ENCODE results near the gene TULP1.

Gene TULP1

GRCh38 chr6:35477028-35477427 is 35.7 kb downstream of the TULP1 start:
- Histone ChIP-seq H2BK15ac (ENCODE audit: low read depth, poor library complexity, severe bottlenecking) (no peak overlapping the region), H2BK12ac (ENCODE audit: low read length in 2 of 2) (no peak overlapping the region), H2AK5ac (ENCODE audit: low read length, severe bottlenecking) (no peak overlapping the region), H3K4me3 (ENCODE audit: insufficient read depth in 1 of 2, low read depth in 1 of 2, low read length in 2 of 2) (no peak overlapping the region), H3K4me1 (ENCODE audit: control insufficient read depth, insufficient read depth, low read depth, low read length) (peaks cover 9% of the 10 kb centered on the region), H3K4ac (ENCODE audit: low read depth in 1 of 2, low read length in 2 of 2) (no peak overlapping the region), H3K27me3 (ENCODE audit: control insufficient read depth in 1 of 2, insufficient read depth in 1 of 2, low read length in 2 of 2) (no peaks in the 10 kb centered on the region), H3K4me2 (ENCODE audit: low read length, poor library complexity, severe bottlenecking) (no peak overlapping the region), H3K9me3 (ENCODE audit: control insufficient read depth, low read length) (no peaks in the 10 kb centered on the region), H4K91ac (ENCODE audit: low read length) (no peak overlapping the region), H2BK5ac (ENCODE audit: low read depth, low read length, poor library complexity, severe bottlenecking) (no peak overlapping the region), H3K27ac (ENCODE audit: low read length, poor library complexity, severe bottlenecking) (no peak overlapping the region), H3K23ac (ENCODE audit: low read length in 2 of 2) (no peak overlapping the region), H4K8ac (ENCODE audit: low read length) (no peak overlapping the region), H2BK120ac (ENCODE audit: low read depth, low read length) (no peak overlapping the region), H3K18ac (ENCODE audit: low read depth in 1 of 2, low read length in 2 of 2) (no peak overlapping the region), H3K9ac (ENCODE audit: low read length) (no peak overlapping the region), H3K36me3 (ENCODE audit: control insufficient read depth in 1 of 2, insufficient read depth in 2 of 2, low read depth in 1 of 2, low read length in 2 of 2) (peaks cover 82 to 85% of the 10 kb centered on the region in 2 experiments), H2AFZ (ENCODE audit: low read depth, low read length) (no peak overlapping the region), H3K79me1 (replicated peaks; ENCODE audit: low read length, poor library complexity, severe bottlenecking) (peaks cover 25% of the 10 kb centered on the region), H3K14ac (ENCODE audit: low read length in 2 of 2) (no peak overlapping the region)
- no peak for DNase-seq
- 87% methylated on average over 7 of the region's 8 CpGs for WGBS

GRCh38 chr6:35476004-35476403 is 36.7 kb downstream of the TULP1 start:
- H3K27ac ChIP-seq (ENCODE audit: low read length, poor library complexity, severe bottlenecking) = no peak overlapping the region

GRCh38 chr6:35475573-35475972 is 37.1 kb downstream of the TULP1 start:
- Histone ChIP-seq H2BK120ac (ENCODE audit: low read depth, low read length) (no peak overlapping the region), H3K4me3 (ENCODE audit: insufficient read depth in 1 of 2, low read depth in 1 of 2, low read length in 2 of 2) (no peak overlapping the region), H3K23ac (ENCODE audit: low read length in 2 of 2) (no peak overlapping the region), H3K79me1 (replicated peaks; ENCODE audit: low read length, poor library complexity, severe bottlenecking) (peaks cover 17% of the 10 kb centered on the region), H3K27ac (ENCODE audit: low read length, poor library complexity, severe bottlenecking) (no peak overlapping the region), H2BK12ac (ENCODE audit: low read length in 2 of 2) (no peak overlapping the region), H2BK15ac (ENCODE audit: low read depth, poor library complexity, severe bottlenecking) (no peak overlapping the region), H3K4ac (ENCODE audit: low read depth in 1 of 2, low read length in 2 of 2) (no peak overlapping the region), H3K9ac (ENCODE audit: low read length) (no peak overlapping the region), H2BK5ac (ENCODE audit: low read depth, low read length, poor library complexity, severe bottlenecking) (no peak overlapping the region), H3K27me3 (ENCODE audit: control insufficient read depth in 1 of 2, insufficient read depth in 1 of 2, low read length in 2 of 2) (no peaks in the 10 kb centered on the region), H3K9me3 (ENCODE audit: control insufficient read depth, low read length) (no peaks in the 10 kb centered on the region), H3K4me1 (ENCODE audit: control insufficient read depth, insufficient read depth, low read depth, low read length) (peaks cover 16% of the 10 kb centered on the region), H3K14ac (ENCODE audit: low read length in 2 of 2) (no peak overlapping the region), H3K4me2 (ENCODE audit: low read length, poor library complexity, severe bottlenecking) (no peak overlapping the region), H2AFZ (ENCODE audit: low read depth, low read length) (no peak overlapping the region), H4K91ac (ENCODE audit: low read length) (no peak overlapping the region), H3K36me3 (ENCODE audit: control insufficient read depth in 1 of 2, insufficient read depth in 2 of 2, low read depth in 1 of 2, low read length in 2 of 2) (peaks cover 80 to 85% of the 10 kb centered on the region in 2 experiments), H2AK5ac (ENCODE audit: low read length, severe bottlenecking) (no peak overlapping the region), H3K18ac (ENCODE audit: low read depth in 1 of 2, low read length in 2 of 2) (no peak overlapping the region), H4K8ac (ENCODE audit: low read length) (no peak overlapping the region)
- no peak for DNase-seq
- 91% methylated on average over 4 of the region's 4 CpGs for WGBS

More at GRCh38 chr6:35476004-35476403, 36.7 kb downstream of the TULP1 start:
- Histone ChIP-seq H3K23ac (ENCODE audit: low read length in 2 of 2) (no peak overlapping the region), H3K4me3 (ENCODE audit: insufficient read depth in 1 of 2, low read depth in 1 of 2, low read length in 2 of 2) (no peak overlapping the region), H2BK12ac (ENCODE audit: low read length in 2 of 2) (no peak overlapping the region), H3K79me1 (replicated peaks; ENCODE audit: low read length, poor library complexity, severe bottlenecking) (peaks cover 20% of the 10 kb centered on the region), H2AFZ (ENCODE audit: low read depth, low read length) (no peak overlapping the region), H2BK5ac (ENCODE audit: low read depth, low read length, poor library complexity, severe bottlenecking) (no peak overlapping the region), H3K4me2 (ENCODE audit: low read length, poor library complexity, severe bottlenecking) (no peak overlapping the region), H3K36me3 (ENCODE audit: control insufficient read depth in 1 of 2, insufficient read depth in 2 of 2, low read depth in 1 of 2, low read length in 2 of 2) (peaks cover 82 to 85% of the 10 kb centered on the region in 2 experiments), H2AK5ac (ENCODE audit: low read length, severe bottlenecking) (no peak overlapping the region), H2BK120ac (ENCODE audit: low read depth, low read length) (no peak overlapping the region), H3K9me3 (ENCODE audit: control insufficient read depth, low read length) (no peaks in the 10 kb centered on the region), H3K27me3 (ENCODE audit: control insufficient read depth in 1 of 2, insufficient read depth in 1 of 2, low read length in 2 of 2) (no peaks in the 10 kb centered on the region), H3K4me1 (ENCODE audit: control insufficient read depth, insufficient read depth, low read depth, low read length) (peaks cover 14% of the 10 kb centered on the region), H4K91ac (ENCODE audit: low read length) (no peak overlapping the region), H3K18ac (ENCODE audit: low read depth in 1 of 2, low read length in 2 of 2) (no peak overlapping the region), H3K14ac (ENCODE audit: low read length in 2 of 2) (no peak overlapping the region), H2BK15ac (ENCODE audit: low read depth, poor library complexity, severe bottlenecking) (no peak overlapping the region), H3K4ac (ENCODE audit: low read depth in 1 of 2, low read length in 2 of 2) (no peak overlapping the region), H3K9ac (ENCODE audit: low read length) (no peak overlapping the region), H4K8ac (ENCODE audit: low read length) (no peak overlapping the region)
- DNase-seq = no peak
- 94% methylated on average over 14 of the region's 14 CpGs for WGBS

- H3K4me3 ChIP-seq (ENCODE audit: insufficient read depth in 1 of 2, low read depth in 1 of 2, low read length in 2 of 2) = no peak overlapping the region
- no peak overlapping the region for H2AFZ ChIP-seq (ENCODE audit: low read depth, low read length)
- WGBS = 94% methylated on average over 20 of the region's 20 CpGs
- no peak for DNase-seq
- no peak overlapping the region for H3K14ac ChIP-seq (ENCODE audit: low read length in 2 of 2)
- H3K9me3 ChIP-seq (ENCODE audit: control insufficient read depth, low read length) = no peaks in the 10 kb centered on the region
- H3K4ac ChIP-seq (ENCODE audit: low read depth in 1 of 2, low read length in 2 of 2) = no peak overlapping the region
- no peaks in the 10 kb centered on the region for H3K27me3 ChIP-seq (ENCODE audit: control insufficient read depth in 1 of 2, insufficient read depth in 1 of 2, low read length in 2 of 2)
- no peak overlapping the region for H3K27ac ChIP-seq (ENCODE audit: low read length, poor library complexity, severe bottlenecking)
- H2BK5ac ChIP-seq (ENCODE audit: low read depth, low read length, poor library complexity, severe bottlenecking) = no peak overlapping the region
- H2BK120ac ChIP-seq (ENCODE audit: low read depth, low read length) = no peak overlapping the region
- H3K36me3 ChIP-seq (ENCODE audit: control insufficient read depth in 1 of 2, insufficient read depth in 2 of 2, low read depth in 1 of 2, low read length in 2 of 2) = peaks cover 80 to 85% of the 10 kb centered on the region in 2 experiments
- no peak overlapping the region for H2BK12ac ChIP-seq (ENCODE audit: low read length in 2 of 2)
- no peak overlapping the region for H3K18ac ChIP-seq (ENCODE audit: low read depth in 1 of 2, low read length in 2 of 2)
- H2BK15ac ChIP-seq (ENCODE audit: low read depth, poor library complexity, severe bottlenecking) = no peak overlapping the region
- no peak overlapping the region for H3K23ac ChIP-seq (ENCODE audit: low read length in 2 of 2)
- H3K4me1 ChIP-seq (ENCODE audit: control insufficient read depth, insufficient read depth, low read depth, low read length) = peaks cover 16% of the 10 kb centered on the region
- no peak overlapping the region for H3K9ac ChIP-seq (ENCODE audit: low read length)
- no peak overlapping the region for H4K91ac ChIP-seq (ENCODE audit: low read length)
- H3K4me2 ChIP-seq (ENCODE audit: low read length, poor library complexity, severe bottlenecking) = no peak overlapping the region
- H3K79me1 ChIP-seq (replicated peaks; ENCODE audit: low read length, poor library complexity, severe bottlenecking) = peaks cover 14% of the 10 kb centered on the region
- H2AK5ac ChIP-seq (ENCODE audit: low read length, severe bottlenecking) = no peak overlapping the region
- H4K8ac ChIP-seq (ENCODE audit: low read length) = no peak overlapping the region
Measured at GRCh38 chr6:35474942-35475570, 37.6 kb downstream of the TULP1 start.
